Retina (tissue), 1 donor: ENCODE results near the gene TECRL.

Experiments
- DNase-seq: peaks from one replicate; pipeline ENCODE4 v3.0.0-alpha.2; 2016

Gene TECRL

GRCh38 chr4:64409300-64409699, at the start of gene TECRL:
Gene TECRL, minus strand, starts transcription at chr4:64409450. Its CDS starts 99 bp downstream, at chr4:64409351.
- no peak for DNase-seq

GRCh38 chr4:64432674-64433073, 23.4 kb upstream of the TECRL start:
- DNase-seq = no peak

- no peak for DNase-seq
Measured at GRCh38 chr4:64430933-64431332, 21.7 kb upstream of the TECRL start.

- DNase-seq = no peak
Measured at GRCh38 chr4:64417974-64418373, 8.7 kb upstream of the TECRL start.

GRCh38 chr4:64407000-64407399, 2.2 kb downstream of the TECRL start:
- no peak for DNase-seq

- no peak for DNase-seq
Measured at GRCh38 chr4:64405761-64406160, 3.5 kb downstream of the TECRL start.

- no peak for DNase-seq
Measured at GRCh38 chr4:64402684-64403083, 6.6 kb downstream of the TECRL start.

GRCh38 chr4:64399313-64400109, 9.7 kb downstream of the TECRL start:
- DNase-seq = no peak

- no peak for DNase-seq
Measured at GRCh38 chr4:64394469-64394868, 14.8 kb downstream of the TECRL start.

GRCh38 chr4:64388252-64388651, 21.0 kb downstream of the TECRL start:
- DNase-seq = no peak

- no peak for DNase-seq
Measured at GRCh38 chr4:64385220-64385619, 24.0 kb downstream of the TECRL start.

- no peak for DNase-seq
Measured at GRCh38 chr4:64384237-64385203, 24.7 kb downstream of the TECRL start.

GRCh38 chr4:64368741-64369140, 40.5 kb downstream of the TECRL start:
- no peak for DNase-seq

- no peak for DNase-seq
Measured at GRCh38 chr4:64361399-64361740, 47.9 kb downstream of the TECRL start.

- no peak for DNase-seq
Measured at GRCh38 chr4:64360664-64361398, 48.4 kb downstream of the TECRL start.

GRCh38 chr4:64359489-64359888, 49.8 kb downstream of the TECRL start:
- DNase-seq = no peak

GRCh38 chr4:64353904-64354303, 55.3 kb downstream of the TECRL start:
- no peak for DNase-seq

- DNase-seq = no peak
Measured at GRCh38 chr4:64341711-64342110, 67.5 kb downstream of the TECRL start.

- no peak for DNase-seq
Measured at GRCh38 chr4:64340218-64341110, 68.8 kb downstream of the TECRL start.

- DNase-seq = no peak
Measured at GRCh38 chr4:64334964-64335363, 74.3 kb downstream of the TECRL start.

- DNase-seq = no peak
Measured at GRCh38 chr4:64330143-64330542, 79.1 kb downstream of the TECRL start.

GRCh38 chr4:64327237-64327636, 82.0 kb downstream of the TECRL start:
- DNase-seq = no peak
